Suprapubic skin (tissue), 4 donors: ENCODE results near the gene USP36.

Experiments used
- EP300 ChIP-seq: sonication (generic); formaldehyde crosslinking; IDR thresholded peaks from one replicate; pipeline ENCODE4 v1.6.1; 2017; ENCODE audit warnings: antibody characterized with exemption
- POLR2A ChIP-seq, 2 donors: fragments of 450-650 bp; IDR thresholded peaks; one replicate each; pipeline ENCODE4 v1.6.1; 2017; ENCODE audit warnings: antibody characterized with exemption in 2 of 2, mild to moderate bottlenecking in 2 of 2, moderate library complexity in 2 of 2
- POLR2AphosphoS5 ChIP-seq, 3 donors: sonication (generic); formaldehyde crosslinking; IDR thresholded peaks; one replicate each; pipeline ENCODE4 v1.6.1; 2017; ENCODE audit warnings: antibody characterized with exemption in 3 of 3
- TF ChIP-seq, protein P1 (sequence below), 2 donors: fragments of 200-600 bp in 1 of 2; fragments of 450-650 bp in 1 of 2; sonication (generic) in 1 of 2; IDR thresholded peaks; one replicate each; pipeline ENCODE4 v1.5.1; 2016 to 2019; ENCODE audit warnings: antibody characterized with exemption in 2 of 2, mild to moderate bottlenecking in 1 of 2, moderate library complexity in 1 of 2

GRCh38 chr17:78824240-78824639 is 16.4 kb downstream of the USP36 start:
- no peak for TF ChIP-seq POLR2AphosphoS5 (IDR thresholded peaks at IDR 0.05)
- TF ChIP-seq EP300, result no peak
- TF ChIP-seq, protein P1, sequence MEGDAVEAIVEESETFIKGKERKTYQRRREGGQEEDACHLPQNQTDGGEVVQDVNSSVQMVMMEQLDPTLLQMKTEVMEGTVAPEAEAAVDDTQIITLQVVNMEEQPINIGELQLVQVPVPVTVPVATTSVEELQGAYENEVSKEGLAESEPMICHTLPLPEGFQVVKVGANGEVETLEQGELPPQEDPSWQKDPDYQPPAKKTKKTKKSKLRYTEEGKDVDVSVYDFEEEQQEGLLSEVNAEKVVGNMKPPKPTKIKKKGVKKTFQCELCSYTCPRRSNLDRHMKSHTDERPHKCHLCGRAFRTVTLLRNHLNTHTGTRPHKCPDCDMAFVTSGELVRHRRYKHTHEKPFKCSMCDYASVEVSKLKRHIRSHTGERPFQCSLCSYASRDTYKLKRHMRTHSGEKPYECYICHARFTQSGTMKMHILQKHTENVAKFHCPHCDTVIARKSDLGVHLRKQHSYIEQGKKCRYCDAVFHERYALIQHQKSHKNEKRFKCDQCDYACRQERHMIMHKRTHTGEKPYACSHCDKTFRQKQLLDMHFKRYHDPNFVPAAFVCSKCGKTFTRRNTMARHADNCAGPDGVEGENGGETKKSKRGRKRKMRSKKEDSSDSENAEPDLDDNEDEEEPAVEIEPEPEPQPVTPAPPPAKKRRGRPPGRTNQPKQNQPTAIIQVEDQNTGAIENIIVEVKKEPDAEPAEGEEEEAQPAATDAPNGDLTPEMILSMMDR (IDR thresholded peaks at IDR 0.05), result no peak
- no peak for TF ChIP-seq POLR2A (IDR thresholded peaks at IDR 0.05)
